GM11168 (cell line): ENCODE measurements around the gene KCNJ1.

Experiments used
- in situ Hi-C: fragments of 300-500 bp; cut with MboI; formaldehyde crosslinking; loops from one replicate; pipeline ENCODE4 v1.12.0; 2022; ENCODE audit warnings: low sequenced_read_pairs; ENCODE audit not compliant: unreplicated experiment

The KCNJ1 gene

DNA sequence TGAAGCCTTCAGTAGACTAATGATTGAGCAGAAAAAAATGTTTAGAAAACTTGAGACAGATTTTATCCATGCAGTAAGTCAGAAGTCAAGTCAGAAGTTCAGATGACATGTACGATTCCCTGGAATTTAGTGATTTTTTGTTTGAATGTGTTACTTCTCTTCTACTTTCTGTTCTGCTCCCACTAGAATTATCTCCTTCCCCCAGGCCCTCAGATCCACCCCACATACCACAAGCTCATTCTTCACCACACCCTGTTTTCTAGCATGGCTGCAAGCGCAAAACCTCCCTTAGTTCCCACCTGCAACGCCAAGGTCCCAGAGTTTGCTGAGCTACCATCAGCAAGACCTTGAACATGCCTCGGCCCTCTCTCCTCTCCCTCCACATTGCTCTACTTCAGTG lies 64.1 kb downstream of the KCNJ1 start:
- in situ Hi-C loops = no loop called here

DNA sequence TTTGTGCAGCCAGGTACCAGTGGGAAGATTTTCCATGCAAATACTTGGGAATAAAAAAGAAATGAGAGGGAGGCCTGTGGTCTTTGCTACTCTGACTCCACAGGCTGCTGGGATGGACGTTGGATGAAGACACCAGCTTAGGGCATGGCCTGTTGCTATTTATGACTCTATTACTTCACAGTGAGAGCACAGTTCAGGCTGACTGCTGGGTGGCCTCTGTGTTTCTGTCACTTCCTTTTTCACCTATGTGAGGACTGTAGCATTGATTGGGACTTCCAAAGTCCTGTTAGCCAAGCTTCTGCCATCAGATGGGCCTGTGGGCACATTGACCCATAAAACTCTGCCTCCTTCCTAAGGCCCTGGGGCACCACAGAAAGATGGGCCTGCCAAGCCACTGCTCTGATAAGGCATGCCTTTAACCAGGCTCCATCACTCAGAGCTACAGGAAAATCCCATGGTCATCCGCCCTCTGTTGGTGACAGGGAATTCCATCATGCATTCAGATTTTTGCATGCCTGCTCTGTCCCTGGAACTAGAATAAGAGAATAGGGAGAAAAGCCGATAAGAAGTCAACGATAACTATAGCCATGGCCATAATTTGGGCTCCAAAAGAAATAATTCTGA lies 64.6 kb downstream of the KCNJ1 start:
- in situ Hi-C loops = no loop called here

DNA sequence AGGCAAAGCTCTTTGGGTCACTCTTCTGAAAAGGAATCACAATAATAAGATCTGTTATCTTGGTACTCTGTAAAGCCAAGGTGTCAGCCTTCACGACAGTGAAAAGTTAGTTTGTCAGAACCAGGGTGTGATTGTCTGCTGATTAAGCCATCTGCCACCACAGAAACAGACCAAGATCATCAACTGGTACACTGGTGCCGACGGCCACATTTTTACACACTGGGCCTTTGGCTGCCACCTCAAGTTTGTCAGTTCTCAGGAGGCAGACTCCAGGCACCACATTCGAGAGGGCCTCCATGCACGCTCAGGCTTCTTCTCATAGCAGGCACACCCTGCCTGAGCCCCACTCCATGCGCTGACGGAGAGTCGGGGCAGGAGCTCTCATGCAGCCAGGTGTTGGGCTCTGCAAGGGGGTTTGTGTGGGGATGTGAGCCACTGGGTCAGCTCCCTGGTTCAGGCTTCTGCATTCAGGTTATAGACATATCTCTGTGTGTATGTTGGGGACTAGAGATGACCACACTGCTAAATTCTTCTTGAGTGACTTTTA lies 66.2 kb downstream of the KCNJ1 start:
- in situ Hi-C loops = no loop called here

DNA sequence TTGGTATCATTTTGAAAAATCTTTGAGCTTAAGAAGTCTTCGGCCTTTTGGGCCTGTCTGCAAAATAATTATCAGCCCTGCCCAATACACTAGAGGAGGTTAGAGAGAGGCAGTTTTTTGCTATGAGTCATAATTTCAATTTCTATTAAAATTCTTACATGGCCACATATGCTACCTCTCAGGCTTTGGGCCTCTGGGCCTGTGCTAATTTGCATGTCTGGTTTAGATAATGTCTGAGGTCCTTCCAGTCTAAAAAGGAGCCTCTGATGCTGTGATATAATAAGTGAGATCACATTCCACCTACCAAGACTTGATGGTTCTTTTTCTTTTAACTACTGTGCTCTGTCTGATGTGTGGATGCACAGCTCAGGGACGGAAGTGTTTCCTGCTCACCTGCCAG lies 70.8 kb downstream of the KCNJ1 start:
- in situ Hi-C loops = no loop called here

DNA sequence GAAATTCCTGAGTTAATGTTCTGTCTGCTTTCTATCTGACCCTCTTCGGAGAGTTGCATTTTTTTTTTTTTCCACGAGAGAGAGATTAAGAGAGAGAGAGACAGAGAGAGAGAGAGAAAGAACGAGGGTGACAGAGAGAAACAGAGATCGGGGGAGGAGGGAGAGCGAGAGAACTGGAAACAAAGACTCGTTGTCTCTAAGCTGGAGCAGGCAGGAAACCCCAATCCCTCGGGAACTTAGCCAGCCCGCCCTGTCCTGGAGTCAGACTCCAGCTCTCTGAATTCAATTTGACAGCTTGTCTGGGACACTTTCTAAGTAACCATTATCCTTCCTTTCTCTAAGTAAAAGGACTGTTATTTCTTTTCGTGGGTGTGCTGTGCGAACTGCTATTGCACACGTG lies 76.9 kb downstream of the KCNJ1 start:
- in situ Hi-C loops = no loop called here

GRCh38 chr11:128789497-128790150 lies 77.5 kb downstream of the KCNJ1 start:
- in situ Hi-C loops = no loop called here
